Parathyroid adenoma (tissue), 2 donors: ENCODE measurements around the gene ITSN1.
"Not testable (repeated sequence)": the region's sequence is repeated elsewhere in the genome, so short reads cannot be mapped to it uniquely, and the experiment has no call there.

Experiments
- H2AFZ ChIP-seq: fragments of 300-600 bp; sonication (generic); one replicate; pipeline ENCODE4 v1.7.0; 2017; ENCODE audit warnings: antibody characterized with exemption, mild to moderate bottlenecking
- H3K27ac ChIP-seq: fragments of 300-600 bp; sonication (generic); one replicate; pipeline ENCODE4 v1.7.0; 2017
- H3K27me3 ChIP-seq: fragments of 300-600 bp; sonication (generic); one replicate; pipeline ENCODE4 v1.7.0; 2017; ENCODE audit warnings: low read length; ENCODE audit not compliant: control insufficient read depth, insufficient read depth
- H3K36me3 ChIP-seq: fragments of 300-600 bp; sonication (generic); one replicate; pipeline ENCODE4 v1.7.0; 2017; ENCODE audit warnings: low read length; ENCODE audit not compliant: control insufficient read depth, insufficient read depth
- H3K4me1 ChIP-seq: fragments of 300-600 bp; sonication (generic); one replicate; pipeline ENCODE4 v1.7.0; 2017; ENCODE audit warnings: control low read depth
- H3K4me2 ChIP-seq: fragments of 300-600 bp; sonication (generic); one replicate; pipeline ENCODE4 v1.7.0; 2017; ENCODE audit warnings: low read length
- H3K4me3 ChIP-seq: fragments of 300-600 bp; sonication (generic); one replicate; pipeline ENCODE4 v1.7.0; 2017; ENCODE audit warnings: low read depth, low read length
- H3K79me2 ChIP-seq: fragments of 300-600 bp; sonication (generic); one replicate; pipeline ENCODE4 v1.7.0; 2017; ENCODE audit warnings: control low read depth
- H3K9ac ChIP-seq: fragments of 300-600 bp; sonication (generic); one replicate; pipeline ENCODE4 v1.7.0; 2017; ENCODE audit warnings: mild to moderate bottlenecking
- H3K9me3 ChIP-seq: fragments of 300-600 bp; sonication (generic); one replicate; pipeline ENCODE4 v1.7.0; 2017; ENCODE audit warnings: low read length; ENCODE audit not compliant: control insufficient read depth
- CTCF ChIP-seq: fragments of 300-600 bp; sonication (generic); IDR thresholded peaks from one replicate; pipeline ENCODE4 v1.7.0; 2017; ENCODE audit warnings: antibody characterized with exemption, mild to moderate bottlenecking
- donor health status: primary hyperparathyroidism.

Gene ITSN1

GRCh38 chr21:33917421-33917820 lies 275.1 kb downstream of the ITSN1 start:
- no peak overlapping the region for H3K4me2 ChIP-seq
- no peaks in the 10 kb centered on the region for H3K27me3 ChIP-seq
- H3K9ac ChIP-seq: no peak overlapping the region
- no peaks in the 10 kb centered on the region for H3K36me3 ChIP-seq
- H3K9me3 ChIP-seq: no peaks in the 10 kb centered on the region
- no peak overlapping the region for H3K27ac ChIP-seq
- H2AFZ ChIP-seq: no peak overlapping the region
- TF ChIP-seq CTCF: no peak
- H3K4me3 ChIP-seq: no peak overlapping the region
- peaks cover 4% of the 10 kb centered on the region for H3K79me2 ChIP-seq
- peaks cover 3% of the 10 kb centered on the region for H3K4me1 ChIP-seq

GRCh38 chr21:33924079-33924765 lies 281.9 kb downstream of the ITSN1 start:
- no peak overlapping the region for H3K27ac ChIP-seq
- H3K79me2 ChIP-seq: no peaks in the 10 kb centered on the region
- H3K9ac ChIP-seq: no peak overlapping the region

GRCh38 chr21:33924766-33925100 lies 282.4 kb downstream of the ITSN1 start:
- H3K9me3 ChIP-seq: no peaks in the 10 kb centered on the region
- H3K4me3 ChIP-seq: no peak overlapping the region
- no peak overlapping the region for H3K9ac ChIP-seq
- no peak overlapping the region for H3K27ac ChIP-seq
- peak overlapping the region; percentile 75 for H2AFZ ChIP-seq
- TF ChIP-seq CTCF: no peak
- H3K36me3 ChIP-seq: no peaks in the 10 kb centered on the region
- no peaks in the 10 kb centered on the region for H3K27me3 ChIP-seq
- no peaks in the 10 kb centered on the region for H3K79me2 ChIP-seq
- no peaks in the 10 kb centered on the region for H3K4me1 ChIP-seq
- H3K4me2 ChIP-seq: no peak overlapping the region

More at GRCh38 chr21:33924079-33924765, 281.9 kb downstream of the ITSN1 start:
- H3K27me3 ChIP-seq: no peaks in the 10 kb centered on the region
- peak; percentile 77 for TF ChIP-seq CTCF
- H2AFZ ChIP-seq: peak overlapping the region; percentile 75
- no peak overlapping the region for H3K4me3 ChIP-seq
- peak overlapping the region; percentile 10 for H3K4me2 ChIP-seq
- no peaks in the 10 kb centered on the region for H3K36me3 ChIP-seq
- H3K4me1 ChIP-seq: no peaks in the 10 kb centered on the region
- H3K9me3 ChIP-seq: no peaks in the 10 kb centered on the region

GRCh38 chr21:33926248-33926647 lies 283.9 kb downstream of the ITSN1 start:
- not testable (repeated sequence) for H3K4me1 ChIP-seq, H3K9ac ChIP-seq, H3K4me2 ChIP-seq, H2AFZ ChIP-seq, H3K27me3 ChIP-seq, H3K79me2 ChIP-seq, H3K9me3 ChIP-seq, H3K36me3 ChIP-seq, H3K4me3 ChIP-seq, H3K27ac ChIP-seq

GRCh38 chr21:33931052-33931798 lies 288.9 kb downstream of the ITSN1 start:
- not testable (repeated sequence) for H3K36me3 ChIP-seq, H3K9me3 ChIP-seq, H3K27me3 ChIP-seq, H3K79me2 ChIP-seq, H3K4me1 ChIP-seq
- Histone ChIP-seq H3K4me3 (peak overlapping the region; percentile 73), H2AFZ (peak overlapping the region; percentile 83), H3K4me2 (peak overlapping the region; percentile 82), H3K9ac (peak overlapping the region; percentile 43), H3K27ac (peak overlapping the region; percentile 85)
